GM12891 (cell line): ENCODE measurements around the gene ESYT3.

Experiments
- DNase-seq: peaks from one replicate; pipeline ENCODE4 v3.0.0; 2011; ENCODE audit warnings: low spot score; ENCODE audit not compliant: insufficient read length
- FAIRE-seq: peaks from 2 replicates; lab custom pipeline; 2011; peaks lifted over from hg19 to GRCh38; lab: Jason Lieb, UNC
- PAX5 ChIP-seq: IDR thresholded peaks from 2 replicates; pipeline ENCODE4 v1.6.1; 2011; ENCODE audit warnings: low read length, moderate library complexity, mild to moderate bottlenecking; ENCODE audit not compliant: insufficient read depth, severe bottlenecking
- POLR2A ChIP-seq: IDR thresholded peaks from 2 replicates; pipeline ENCODE4 v1.6.1; 2011; ENCODE audit warnings: low read depth, low read length, control low read depth
- POLR2AphosphoS5 ChIP-seq: IDR thresholded peaks from 2 replicates; pipeline ENCODE4 v1.6.1; 2011; ENCODE audit warnings: low read depth, low read length, control low read depth
- POU2F2 ChIP-seq: IDR thresholded peaks from 2 replicates; pipeline ENCODE4 v1.6.1; 2011; ENCODE audit warnings: low read depth, mild to moderate bottlenecking, control low read depth, low read length, moderate library complexity
- SPI1 ChIP-seq: IDR thresholded peaks from 2 replicates; pipeline ENCODE4 v1.6.1; 2011; ENCODE audit warnings: low read depth, low read length, control low read depth
- TAF1 ChIP-seq: IDR thresholded peaks from 2 replicates; pipeline ENCODE4 v1.6.1; 2011; ENCODE audit warnings: low read depth, low read length, control low read depth

Gene ESYT3

GRCh38 chr3:138468451-138468850 lies 34.0 kb downstream of the ESYT3 start:
- FAIRE-seq (no peak), DNase-seq (no peak)
- TF ChIP-seq POLR2AphosphoS5 = no peak
- TF ChIP-seq SPI1 = no peak
- no peak for TF ChIP-seq POU2F2
- TF ChIP-seq POLR2A = no peak
- no peak for TF ChIP-seq PAX5
- TF ChIP-seq TAF1 = no peak

DNA sequence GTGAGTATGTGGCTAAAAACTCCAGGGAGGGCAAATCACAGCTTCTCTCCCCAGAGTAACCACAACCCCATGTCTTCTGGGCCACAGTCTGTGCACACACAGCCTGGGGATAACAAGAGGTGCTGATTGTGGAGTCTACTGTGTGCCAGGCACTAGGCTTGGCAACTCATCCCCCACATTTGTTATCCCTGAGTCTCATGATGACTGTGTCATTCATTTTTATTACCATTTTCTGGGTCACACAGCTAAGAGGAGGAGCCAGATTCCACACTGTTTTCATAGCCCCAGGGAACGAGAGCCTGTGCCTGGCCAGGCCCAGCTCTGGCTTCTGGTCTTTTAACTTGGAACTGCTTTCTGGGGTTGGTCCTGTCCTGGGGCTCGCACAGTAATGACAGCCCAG lies 34.5 kb downstream of the ESYT3 start:
- TF ChIP-seq POLR2AphosphoS5 (no peak), SPI1 (no peak), TAF1 (no peak), PAX5 (no peak), POLR2A (no peak), POU2F2 (no peak)
- no peak for DNase-seq
- FAIRE-seq = no peak

DNA sequence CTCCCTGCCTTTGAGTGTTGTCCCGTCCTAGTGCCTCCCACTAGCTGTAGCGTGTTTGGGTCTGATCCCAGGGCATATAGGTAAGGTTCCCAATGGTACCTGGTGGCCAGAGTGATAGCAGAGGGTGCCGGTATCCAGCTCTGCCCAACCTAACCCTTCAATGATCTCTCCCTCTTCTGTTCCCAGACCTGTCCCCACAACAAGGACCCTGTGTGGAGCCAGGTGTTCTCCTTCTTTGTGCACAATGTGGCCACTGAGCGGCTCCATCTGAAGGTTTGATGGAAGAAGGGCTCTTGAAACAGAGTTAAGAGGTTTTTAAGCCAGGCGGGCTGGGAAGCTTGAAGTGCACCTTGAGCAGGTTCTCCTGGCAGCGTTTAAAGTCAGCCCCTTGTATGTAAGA lies 35.5 kb downstream of the ESYT3 start:
- DNase-seq (no peak), FAIRE-seq (no peak)
- TF ChIP-seq POLR2A = no peak
- TF ChIP-seq POU2F2 = no peak
- no peak for TF ChIP-seq SPI1
- TF ChIP-seq PAX5 = no peak
- no peak for TF ChIP-seq POLR2AphosphoS5
- TF ChIP-seq TAF1 = no peak

DNA sequence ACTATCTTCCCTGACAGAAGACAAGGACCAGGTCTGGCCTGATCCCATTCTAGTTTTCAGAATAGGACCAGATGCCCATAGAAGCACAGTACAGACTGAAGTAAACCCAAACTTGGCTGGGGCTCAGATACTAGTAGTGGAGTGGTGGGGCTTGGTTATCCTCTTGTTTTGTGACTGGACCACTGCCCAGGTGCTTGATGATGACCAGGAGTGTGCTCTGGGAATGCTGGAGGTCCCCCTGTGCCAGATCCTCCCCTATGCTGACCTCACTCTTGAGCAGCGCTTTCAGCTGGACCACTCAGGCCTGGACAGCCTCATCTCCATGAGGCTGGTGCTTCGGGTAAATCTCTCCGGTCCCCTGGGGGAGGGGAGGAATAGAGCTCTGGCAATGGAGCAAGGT lies 36.3 kb downstream of the ESYT3 start:
- FAIRE-seq = no peak
- TF ChIP-seq POU2F2 (no peak), TAF1 (no peak), POLR2A (no peak), POLR2AphosphoS5 (no peak), SPI1 (no peak), PAX5 (no peak)
- DNase-seq = no peak

DNA sequence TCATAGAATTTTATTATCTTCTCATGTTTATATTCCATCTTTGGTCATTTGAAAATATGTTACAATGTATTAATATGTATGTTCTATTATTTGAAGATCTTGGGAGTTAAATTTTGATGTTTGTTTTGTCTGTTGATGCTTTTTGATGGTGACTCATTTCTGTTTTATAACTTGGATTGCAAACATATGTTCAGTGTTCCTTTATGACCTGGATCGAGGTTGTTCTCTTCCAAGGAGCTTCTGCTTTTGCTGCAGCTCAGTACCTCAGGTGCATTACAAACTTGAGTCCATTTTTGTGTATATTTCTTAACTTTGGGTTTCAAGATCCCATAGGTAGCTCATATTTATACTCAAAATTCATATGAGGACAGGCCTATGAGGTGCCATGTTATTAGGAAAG lies 37.1 kb downstream of the ESYT3 start:
- TF ChIP-seq POU2F2 = no peak
- no peak for TF ChIP-seq TAF1
- no peak for TF ChIP-seq POLR2A
- no peak for TF ChIP-seq SPI1
- no peak for TF ChIP-seq PAX5
- no peak for TF ChIP-seq POLR2AphosphoS5
- DNase-seq (no peak), FAIRE-seq (no peak)

GRCh38 chr3:138472141-138472825 lies 37.9 kb downstream of the ESYT3 start:
- DNase-seq = no peak
- no peak for TF ChIP-seq POLR2AphosphoS5
- no peak for TF ChIP-seq PAX5
- TF ChIP-seq TAF1 = no peak
- TF ChIP-seq POLR2A = no peak
- FAIRE-seq = no peak

GRCh38 chr3:138473391-138473790 lies 39.0 kb downstream of the ESYT3 start:
- TF ChIP-seq POU2F2 = no peak
- TF ChIP-seq PAX5 = no peak
- no peak for TF ChIP-seq POLR2A
- TF ChIP-seq POLR2AphosphoS5 = no peak
- no peak for TF ChIP-seq TAF1
- no peak for TF ChIP-seq SPI1
- no peak for FAIRE-seq

GRCh38 chr3:138474163-138474562 lies 39.7 kb downstream of the ESYT3 start:
- no peak for DNase-seq
- TF ChIP-seq POLR2A = no peak
- no peak for TF ChIP-seq POLR2AphosphoS5
- TF ChIP-seq PAX5 = no peak
- TF ChIP-seq TAF1 = no peak
- TF ChIP-seq SPI1 = no peak
- no peak for TF ChIP-seq POU2F2
- no peak for FAIRE-seq

More at GRCh38 chr3:138473391-138473790, 39.0 kb downstream of the ESYT3 start:
- no peak for DNase-seq

GRCh38 chr3:138476526-138476925 lies 42.1 kb downstream of the ESYT3 start:
- no peak for DNase-seq
- TF ChIP-seq TAF1 (no peak), PAX5 (no peak), SPI1 (no peak), POU2F2 (no peak), POLR2AphosphoS5 (no peak), POLR2A (no peak)
- no peak for FAIRE-seq

GRCh38 chr3:138477120-138477519 lies 42.7 kb downstream of the ESYT3 start:
- FAIRE-seq (no peak), DNase-seq (no peak)
- TF ChIP-seq POLR2A = no peak
- TF ChIP-seq PAX5 = no peak
- TF ChIP-seq SPI1 = no peak
- no peak for TF ChIP-seq POLR2AphosphoS5
- TF ChIP-seq TAF1 = no peak
- TF ChIP-seq POU2F2 = no peak

DNA sequence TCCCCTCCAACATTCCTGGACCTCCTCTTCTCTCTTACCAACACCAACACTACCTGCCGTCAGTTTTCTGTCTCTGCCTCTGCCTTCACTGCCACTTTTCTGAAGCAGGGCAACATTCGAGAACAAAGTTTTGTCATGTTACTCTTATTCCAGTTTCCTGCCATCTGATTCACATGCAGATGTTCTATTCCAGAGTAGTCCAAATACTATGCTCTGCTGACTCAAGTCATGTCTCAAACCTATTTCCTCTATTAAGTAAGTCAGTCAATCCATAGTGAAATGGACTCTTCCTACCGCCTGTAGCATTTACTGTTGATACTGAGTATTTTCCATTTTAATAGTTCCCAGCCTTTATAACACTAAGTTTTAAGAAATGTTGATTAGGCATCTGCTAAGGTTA lies 43.4 kb downstream of the ESYT3 start:
- FAIRE-seq (no peak), DNase-seq (no peak)
- TF ChIP-seq SPI1 (no peak), POU2F2 (no peak), TAF1 (no peak), PAX5 (no peak), POLR2AphosphoS5 (no peak), POLR2A (no peak)
